Mucosa of descending colon (tissue), 3 donors: ENCODE results near the gene ZBTB20. TPM values are rescaled to one million over a fixed set of nuclear protein-coding genes. Genes with fewer than 3 reads are reported as not detected.

ENCODE experiments used
- ATAC-seq: fragments of 200-7000 bp; cut with Tn5 transposase; one replicate; pipeline ENCODE4 v1.9.1; 2020; ENCODE audit warnings: mild to moderate bottlenecking, moderate library complexity
- DNase-seq, 3 donors: peaks; one replicate each; pipeline ENCODE4 v3.0.0-alpha.2; 2020
- H3K36me3 ChIP-seq: fragments of 200-600 bp; one replicate; pipeline ENCODE4 v1.8.0; 2021; ENCODE audit warnings: low read depth, mild to moderate bottlenecking
- H3K4me1 ChIP-seq: fragments of 200-600 bp; one replicate; pipeline ENCODE4 v1.8.0; 2021; ENCODE audit warnings: low read depth, mild to moderate bottlenecking
- H3K4me3 ChIP-seq: fragments of 200-600 bp; one replicate; pipeline ENCODE4 v1.8.0; 2021; ENCODE audit warnings: mild to moderate bottlenecking
- H3K9me3 ChIP-seq: fragments of 200-600 bp; one replicate; pipeline ENCODE4 v1.8.0; 2021; ENCODE audit warnings: mild to moderate bottlenecking
- intact Hi-C, 2 donors: fragments of 100-400 bp; cut with DNase I in 1 of 2; cut with micrococcal nuclease in 1 of 2; formaldehyde crosslinking; loops; one replicate each; pipeline versions ENCODE4 v1.11.0 to v1.11.1; 2022; cut with DNase I, micrococcal nuclease
- total RNA-seq, 3 donors: library from RNA; stranded (reverse); fragmentation: NEBNext Ultra II Directional in 2 of 3; extraction: Animal tissue kit (Norgen Biotek cat#: 25700) in 2 of 3; gene quantifications; one replicate each; pipeline versions ENCODE4 v1.2.1 to v1.2.4, GENCODE V29; 2021 to 2023
- TF ChIP-seq, protein P1 (sequence below): fragments of 200-600 bp; IDR thresholded peaks from one replicate; pipeline ENCODE4 v1.8.0; 2022; ENCODE audit warnings: antibody characterized with exemption, mild to moderate bottlenecking
- donor health status: DM: no; HTN: no; CAD: no; lungs with moderate emphysema.
- donor health status: DM: no; HTN: no; CAD: no.
- donor health status: DM: no; HTN: yes; CAD: no.

The ZBTB20 gene
- total RNA-seq, 3 donors from 2014 or later: 30.6 to 85.6 (median 37.3) TPM

GRCh38 chr3:114380233-114380651 is 766.8 kb downstream of the ZBTB20 start:
- H3K4me1 ChIP-seq: no peaks in the 10 kb centered on the region
- H3K4me3 ChIP-seq: no peak overlapping the region
- TF ChIP-seq, protein P1, sequence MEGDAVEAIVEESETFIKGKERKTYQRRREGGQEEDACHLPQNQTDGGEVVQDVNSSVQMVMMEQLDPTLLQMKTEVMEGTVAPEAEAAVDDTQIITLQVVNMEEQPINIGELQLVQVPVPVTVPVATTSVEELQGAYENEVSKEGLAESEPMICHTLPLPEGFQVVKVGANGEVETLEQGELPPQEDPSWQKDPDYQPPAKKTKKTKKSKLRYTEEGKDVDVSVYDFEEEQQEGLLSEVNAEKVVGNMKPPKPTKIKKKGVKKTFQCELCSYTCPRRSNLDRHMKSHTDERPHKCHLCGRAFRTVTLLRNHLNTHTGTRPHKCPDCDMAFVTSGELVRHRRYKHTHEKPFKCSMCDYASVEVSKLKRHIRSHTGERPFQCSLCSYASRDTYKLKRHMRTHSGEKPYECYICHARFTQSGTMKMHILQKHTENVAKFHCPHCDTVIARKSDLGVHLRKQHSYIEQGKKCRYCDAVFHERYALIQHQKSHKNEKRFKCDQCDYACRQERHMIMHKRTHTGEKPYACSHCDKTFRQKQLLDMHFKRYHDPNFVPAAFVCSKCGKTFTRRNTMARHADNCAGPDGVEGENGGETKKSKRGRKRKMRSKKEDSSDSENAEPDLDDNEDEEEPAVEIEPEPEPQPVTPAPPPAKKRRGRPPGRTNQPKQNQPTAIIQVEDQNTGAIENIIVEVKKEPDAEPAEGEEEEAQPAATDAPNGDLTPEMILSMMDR: no peak
- no peaks in the 10 kb centered on the region for H3K9me3 ChIP-seq
- no peaks in the 10 kb centered on the region for H3K36me3 ChIP-seq
- DNase-seq (peak; percentile 23 to 56 (median 35)), ATAC-seq (peak; percentile 68)
- intact Hi-C loops: no loop called here

- ATAC-seq: no peak
- no peaks in the 10 kb centered on the region for H3K36me3 ChIP-seq
- intact Hi-C loops: no loop called here
- H3K4me1 ChIP-seq: no peaks in the 10 kb centered on the region
- H3K9me3 ChIP-seq: no peaks in the 10 kb centered on the region
- DNase-seq: no peak
- no peak overlapping the region for H3K4me3 ChIP-seq
- TF ChIP-seq, protein P1: no peak
Measured at GRCh38 chr3:114379266-114379665, 767.8 kb downstream of the ZBTB20 start.

- ATAC-seq: no peak
- H3K4me1 ChIP-seq: no peaks in the 10 kb centered on the region
- no peak overlapping the region for H3K4me3 ChIP-seq
- TF ChIP-seq, protein P1: no peak
- no peak for DNase-seq
- H3K36me3 ChIP-seq: no peaks in the 10 kb centered on the region
- intact Hi-C loops: no loop called here
- no peaks in the 10 kb centered on the region for H3K9me3 ChIP-seq
Measured at GRCh38 chr3:114378760-114379159, 768.3 kb downstream of the ZBTB20 start.

- DNase-seq (no peak), ATAC-seq (no peak)
- intact Hi-C loops: no loop called here
- Histone ChIP-seq H3K9me3 (no peaks in the 10 kb centered on the region), H3K4me1 (no peaks in the 10 kb centered on the region), H3K36me3 (no peaks in the 10 kb centered on the region), H3K4me3 (no peak overlapping the region)
- TF ChIP-seq, protein P1: no peak
Measured at GRCh38 chr3:114377426-114377825, 769.7 kb downstream of the ZBTB20 start.

GRCh38 chr3:114376516-114377185 is 770.4 kb downstream of the ZBTB20 start:
- ATAC-seq (no peak), DNase-seq (no peak)
- Histone ChIP-seq H3K36me3 (no peaks in the 10 kb centered on the region), H3K4me3 (no peak overlapping the region), H3K4me1 (no peaks in the 10 kb centered on the region), H3K9me3 (no peaks in the 10 kb centered on the region)
- intact Hi-C loops: no loop called here
- TF ChIP-seq, protein P1: no peak
